ENCODE results near the gene CACNB4.

Gene CACNB4

DNA sequence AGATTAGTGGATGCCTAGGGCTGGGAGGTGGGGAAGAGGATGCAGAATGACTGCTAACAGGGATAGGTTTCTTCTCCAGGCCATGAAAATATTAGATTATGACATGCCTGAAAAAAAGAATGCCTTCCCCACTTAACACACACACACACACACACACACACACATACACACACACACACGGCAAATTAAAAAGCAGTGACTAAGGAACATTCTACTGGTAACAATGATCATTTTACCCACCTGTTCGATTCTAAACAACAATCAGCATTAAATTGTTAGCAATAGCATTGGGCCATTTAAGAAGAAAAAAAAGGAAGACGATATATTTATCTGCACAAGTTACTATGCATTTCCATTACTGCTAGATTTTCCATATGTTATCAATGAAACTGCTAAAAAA is 10.8 kb downstream of the CACNB4 start:
- DNase-seq (ENCODE audit: low read depth): no peak

DNA sequence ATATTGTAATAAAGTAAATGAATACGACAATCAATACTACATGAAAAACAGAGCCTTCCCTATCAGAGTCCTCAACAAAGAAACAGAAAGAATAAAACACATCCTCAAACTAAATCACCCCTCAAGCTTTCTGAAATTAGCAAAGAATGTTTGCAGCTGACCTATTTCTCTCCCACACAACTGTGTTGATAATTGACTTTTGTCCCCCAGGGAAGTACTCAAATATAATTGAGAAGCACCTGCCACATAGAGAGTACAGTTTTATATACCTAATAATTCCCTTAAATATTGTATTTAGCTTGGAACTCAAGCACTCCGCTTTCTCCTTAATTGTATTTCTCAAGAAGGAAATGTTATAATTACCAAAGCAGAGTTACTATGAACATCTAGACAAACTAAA is 12.6 kb downstream of the CACNB4 start:
- no peak for DNase-seq (ENCODE audit: low read depth)

DNA sequence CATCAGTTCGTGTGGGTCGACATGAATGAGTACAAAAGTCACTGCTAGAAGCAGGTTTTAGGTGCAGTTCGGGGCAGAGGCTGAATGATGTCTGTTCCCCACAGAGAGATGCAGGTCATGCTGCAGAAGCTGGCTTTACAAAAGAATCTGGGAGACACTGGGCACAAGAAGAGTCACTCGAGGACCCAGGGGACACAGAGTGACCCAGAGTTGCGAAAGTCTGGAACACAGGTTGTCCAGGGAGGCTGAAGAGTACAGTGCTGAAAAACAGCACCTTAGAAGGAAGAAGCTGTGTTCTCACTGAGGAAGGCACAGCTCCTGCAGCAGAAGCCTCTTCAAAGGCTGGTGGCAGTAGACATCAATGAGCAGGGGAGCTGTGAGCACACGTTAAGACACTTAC is 14.8 kb downstream of the CACNB4 start:
- DNase-seq (ENCODE audit: low read depth): no peak

DNA sequence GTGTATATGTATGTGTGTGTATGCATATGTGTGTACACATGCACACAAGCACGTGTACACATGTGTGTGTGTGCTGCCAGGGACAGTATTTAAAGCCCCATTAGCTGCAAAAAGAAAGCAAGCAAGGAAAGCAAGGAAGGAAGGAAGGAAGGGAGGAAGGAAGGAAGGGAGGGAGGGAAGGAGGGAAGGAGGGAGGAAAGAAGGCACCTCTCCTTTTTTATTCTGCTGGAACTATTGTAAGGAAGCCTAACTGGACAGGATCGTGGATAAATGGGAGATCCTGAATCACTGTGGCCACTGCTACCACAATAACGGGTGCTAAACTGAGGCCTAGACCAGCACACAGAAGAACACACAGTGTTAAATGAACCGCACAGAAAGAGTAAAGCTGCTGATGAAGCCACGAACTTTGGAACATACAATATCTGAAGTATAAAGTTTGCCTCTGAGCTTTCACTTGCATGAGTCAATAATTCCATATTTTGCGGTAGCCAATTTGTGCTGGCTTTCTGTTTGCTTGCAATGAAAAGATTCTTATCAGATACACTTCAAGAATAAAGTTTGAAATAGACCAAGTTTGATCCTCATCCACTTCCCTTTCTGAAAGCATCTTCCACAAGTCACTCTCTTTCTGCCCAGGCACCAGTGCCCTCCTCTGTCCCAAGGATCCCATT is 15.5 kb downstream of the CACNB4 start:
- no peak for DNase-seq (ENCODE audit: low read depth)

DNA sequence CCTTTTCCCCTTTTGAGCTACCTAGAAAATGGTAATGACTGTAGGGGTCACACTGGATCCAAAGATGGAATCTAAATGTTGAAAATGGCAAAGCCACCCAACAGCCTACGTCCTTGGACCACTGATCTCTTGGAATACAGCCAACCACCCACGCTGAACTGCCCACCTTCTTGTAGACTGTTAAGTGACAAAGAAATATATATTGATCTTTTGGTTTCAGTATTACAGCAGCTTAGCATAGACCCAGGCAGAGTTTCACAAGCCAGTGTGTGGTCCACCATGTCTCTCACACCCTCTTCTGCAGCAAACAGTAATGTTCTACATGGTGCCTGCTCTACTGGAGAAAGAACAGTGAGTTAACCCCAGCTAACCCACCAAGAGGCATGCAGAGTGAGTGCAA is 20.2 kb downstream of the CACNB4 start:
- no peak for DNase-seq (ENCODE audit: low read depth)

DNA sequence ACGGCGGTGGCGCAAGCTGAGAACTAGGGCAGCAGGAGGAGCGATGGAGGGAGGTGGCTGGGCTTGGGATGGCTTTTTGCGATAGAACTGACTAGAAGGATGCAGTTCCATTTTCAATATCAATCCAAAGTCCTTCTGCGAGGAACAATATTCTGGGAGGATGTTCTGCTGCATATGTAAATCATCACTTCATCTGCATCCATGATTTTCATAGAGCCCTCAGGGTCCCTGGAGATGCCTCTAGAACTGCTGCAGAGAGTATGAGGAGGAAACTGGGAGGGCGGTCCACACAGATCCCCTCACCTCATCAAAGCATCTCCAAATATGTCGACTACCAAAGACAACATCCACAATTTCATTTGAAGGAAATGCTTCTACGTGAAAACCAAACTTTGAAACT is 20.8 kb downstream of the CACNB4 start:
- no peak for DNase-seq (ENCODE audit: low read depth)

DNA sequence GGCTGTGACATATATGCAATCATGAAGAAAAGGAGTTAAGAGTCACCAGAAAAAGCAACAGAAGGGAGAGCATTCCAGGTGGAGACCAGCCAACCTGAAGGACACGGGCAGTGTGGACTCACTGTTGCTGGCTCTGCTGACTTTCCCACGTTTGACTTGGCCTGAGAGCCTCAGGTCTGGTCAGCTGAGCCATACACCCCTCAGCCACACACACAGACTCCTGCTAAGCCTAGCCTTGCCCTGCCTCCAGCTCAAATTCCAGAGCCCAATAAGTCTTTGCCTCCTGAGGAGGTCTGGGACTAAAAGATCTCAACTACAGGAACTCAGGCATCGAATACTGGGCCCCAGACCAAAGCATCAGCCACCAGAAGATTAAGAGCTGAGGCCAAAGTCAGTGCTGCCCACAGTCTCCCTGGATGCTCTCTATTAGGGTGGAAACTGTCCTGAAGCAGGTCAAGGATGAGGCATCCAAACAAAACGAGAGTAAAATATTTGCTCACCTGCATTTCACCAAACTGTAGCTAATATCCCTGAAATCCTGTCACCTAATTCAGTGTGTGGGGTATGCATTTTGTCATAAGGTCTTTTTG is 23.3 kb downstream of the CACNB4 start:
- DNase-seq (ENCODE audit: low read depth): no peak

DNA sequence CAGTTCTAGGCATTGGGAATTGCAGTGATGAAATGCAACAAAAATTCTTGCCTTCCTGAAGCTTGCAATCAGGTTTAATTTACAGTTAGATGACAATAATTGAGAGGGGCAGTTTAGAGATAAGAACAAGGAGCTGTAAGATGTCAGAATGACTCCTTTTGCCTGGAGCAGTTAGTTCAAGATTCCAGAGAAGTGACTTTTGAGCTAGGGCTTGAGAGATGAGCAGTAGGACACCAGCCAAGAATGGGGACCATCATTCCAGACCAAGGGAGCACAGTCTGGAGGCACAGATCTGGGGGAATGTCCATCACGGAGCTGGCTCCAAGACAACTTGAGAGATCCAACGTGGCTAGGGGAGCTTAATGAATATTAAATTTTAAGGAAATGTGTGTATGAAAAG is 26.8 kb downstream of the CACNB4 start:
- DNase-seq (ENCODE audit: low read depth): no peak

DNA sequence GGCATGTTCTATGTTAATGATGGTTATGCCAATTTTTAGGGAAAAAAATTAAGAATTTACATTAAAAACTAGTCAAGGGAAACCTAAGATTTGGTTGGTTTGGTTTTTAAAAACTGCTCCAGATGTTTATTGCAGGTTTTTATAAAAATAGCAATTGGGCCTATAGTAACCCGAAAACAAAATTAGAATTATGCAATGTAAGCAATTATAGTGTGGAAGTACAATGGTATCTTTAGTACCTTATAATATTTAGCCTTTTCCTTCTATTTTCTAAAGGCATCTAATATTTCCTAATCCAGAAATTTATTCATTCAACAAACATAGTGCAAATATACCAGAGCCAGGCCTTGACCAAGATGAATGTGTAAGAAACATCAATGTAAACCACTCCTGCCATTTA is 27.3 kb downstream of the CACNB4 start:
- no peak for DNase-seq (ENCODE audit: low read depth)

DNA sequence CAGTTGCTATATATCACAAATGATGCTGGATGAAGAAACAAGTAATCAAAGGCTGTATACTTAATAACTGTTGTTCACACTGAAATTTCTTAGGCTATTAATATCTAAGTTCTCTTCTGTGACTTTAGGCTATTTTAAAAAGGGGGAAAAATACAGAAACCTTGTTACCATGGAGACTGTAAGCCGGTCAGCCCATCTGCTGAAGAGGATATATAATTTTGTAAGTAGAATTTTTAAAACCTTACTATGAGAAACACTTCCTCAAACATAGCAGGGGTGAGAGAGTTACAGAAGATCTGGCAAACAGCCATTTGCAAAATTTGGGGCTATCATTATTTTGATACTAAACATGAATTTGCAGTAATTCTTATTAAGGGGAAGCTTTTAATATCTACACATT is 27.8 kb downstream of the CACNB4 start:
- DNase-seq (ENCODE audit: low read depth): no peak

DNA sequence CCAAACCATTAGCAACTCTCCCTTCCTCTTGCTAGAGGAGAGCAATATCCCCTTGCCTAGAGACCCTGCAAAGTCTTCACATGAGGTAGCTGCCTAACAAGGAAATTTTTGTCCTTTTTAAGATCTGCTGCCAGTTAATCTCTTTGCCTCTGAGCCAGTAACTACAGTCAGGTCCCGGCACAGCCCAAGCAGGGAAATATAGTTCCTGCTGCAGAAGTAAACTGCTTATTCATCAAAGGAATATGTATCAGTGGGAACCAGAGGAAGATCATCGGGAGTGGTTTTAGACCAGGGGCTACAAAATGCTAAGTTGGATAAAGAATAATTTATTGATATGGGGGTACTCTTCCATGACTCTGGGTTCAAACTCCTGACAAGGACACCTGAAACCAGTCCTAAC is 30.6 kb downstream of the CACNB4 start:
- no peak for DNase-seq (ENCODE audit: low read depth)

DNA sequence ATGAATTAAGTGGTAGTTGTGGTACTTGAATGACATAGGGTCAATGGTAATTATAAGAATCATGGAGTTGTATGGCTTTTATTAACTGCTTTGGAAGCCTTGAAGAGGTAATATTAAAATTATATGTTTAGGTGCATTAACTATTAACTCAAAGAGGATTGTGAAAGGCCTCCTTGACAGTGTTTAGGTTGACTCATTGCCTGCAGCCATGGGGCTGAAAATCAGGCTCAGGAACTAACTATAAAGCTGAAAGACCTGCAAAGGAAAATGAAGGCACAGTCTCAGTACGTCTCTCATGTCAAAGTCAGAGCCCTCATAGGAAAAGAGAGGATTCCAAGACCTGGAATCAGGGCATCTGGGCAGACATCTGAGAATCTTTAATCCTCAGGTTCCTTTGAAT is 31.0 kb downstream of the CACNB4 start:
- no peak for DNase-seq (ENCODE audit: low read depth)

DNA sequence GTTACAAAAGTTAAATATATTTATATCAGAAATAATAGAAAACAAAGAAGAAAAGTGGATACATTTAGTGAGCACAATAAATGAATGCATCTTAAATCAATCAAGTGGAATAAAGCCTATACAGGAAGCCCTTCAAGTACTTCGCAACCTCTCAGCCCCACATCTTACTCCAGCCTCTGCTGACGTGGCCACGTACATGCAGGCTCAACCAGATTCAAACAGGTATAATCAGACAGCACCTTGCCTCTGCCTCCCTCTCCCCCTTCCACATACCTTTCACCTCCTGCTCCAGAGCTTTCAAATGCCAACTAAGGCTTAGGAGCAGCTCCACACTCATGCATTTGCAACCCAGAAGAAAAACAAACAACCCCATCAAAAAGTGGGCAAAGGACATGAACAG is 32.9 kb downstream of the CACNB4 start:
- no peak for DNase-seq (ENCODE audit: low read depth)

DNA sequence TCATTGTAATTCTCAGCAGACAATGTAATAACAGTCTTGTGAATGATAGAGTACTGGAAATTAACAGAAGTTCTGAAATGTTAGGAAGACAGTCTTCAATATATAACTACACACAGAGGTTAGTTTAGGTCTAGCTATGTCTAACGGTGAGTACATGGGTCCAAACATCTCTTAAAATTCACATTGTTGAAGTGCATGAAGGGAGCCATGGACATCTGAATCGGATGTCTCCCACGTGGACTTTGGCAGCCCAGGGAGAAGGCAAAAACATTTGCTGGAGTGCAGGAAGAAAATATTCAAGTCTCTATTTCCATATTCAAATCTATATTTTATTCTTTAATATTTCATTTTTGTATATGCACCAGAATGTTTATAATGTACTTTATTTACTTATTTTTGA is 34.8 kb downstream of the CACNB4 start:
- DNase-seq (ENCODE audit: low read depth): no peak

DNA sequence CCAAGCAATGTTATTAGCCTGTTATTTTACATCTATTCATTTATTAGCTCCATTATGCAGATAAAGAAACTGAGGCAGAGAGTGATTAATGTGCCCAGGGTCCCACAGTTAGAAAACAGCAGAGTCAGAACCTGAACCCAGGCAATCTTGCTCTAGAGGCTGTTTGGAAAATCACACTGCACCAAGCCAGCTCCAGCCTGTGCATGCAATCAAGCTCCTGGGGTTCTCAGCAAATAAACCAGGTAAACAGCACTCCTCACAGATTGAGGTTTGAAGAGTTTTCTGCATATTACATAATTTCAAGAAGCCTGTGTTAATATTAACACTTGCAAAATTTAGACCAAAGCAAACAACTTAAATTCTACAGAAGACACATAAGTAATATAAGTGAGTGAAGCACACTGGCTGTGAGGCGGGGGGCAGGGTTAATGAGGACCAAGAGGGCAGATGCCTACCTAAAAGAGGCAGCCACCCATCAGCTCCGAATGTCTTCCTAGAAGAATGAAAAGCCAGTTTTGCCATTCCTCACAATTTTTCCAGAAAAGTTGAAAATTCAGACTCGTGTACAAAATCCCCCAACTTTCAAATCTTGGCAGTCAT is 35.4 kb downstream of the CACNB4 start:
- no peak for DNase-seq (ENCODE audit: low read depth)

DNA sequence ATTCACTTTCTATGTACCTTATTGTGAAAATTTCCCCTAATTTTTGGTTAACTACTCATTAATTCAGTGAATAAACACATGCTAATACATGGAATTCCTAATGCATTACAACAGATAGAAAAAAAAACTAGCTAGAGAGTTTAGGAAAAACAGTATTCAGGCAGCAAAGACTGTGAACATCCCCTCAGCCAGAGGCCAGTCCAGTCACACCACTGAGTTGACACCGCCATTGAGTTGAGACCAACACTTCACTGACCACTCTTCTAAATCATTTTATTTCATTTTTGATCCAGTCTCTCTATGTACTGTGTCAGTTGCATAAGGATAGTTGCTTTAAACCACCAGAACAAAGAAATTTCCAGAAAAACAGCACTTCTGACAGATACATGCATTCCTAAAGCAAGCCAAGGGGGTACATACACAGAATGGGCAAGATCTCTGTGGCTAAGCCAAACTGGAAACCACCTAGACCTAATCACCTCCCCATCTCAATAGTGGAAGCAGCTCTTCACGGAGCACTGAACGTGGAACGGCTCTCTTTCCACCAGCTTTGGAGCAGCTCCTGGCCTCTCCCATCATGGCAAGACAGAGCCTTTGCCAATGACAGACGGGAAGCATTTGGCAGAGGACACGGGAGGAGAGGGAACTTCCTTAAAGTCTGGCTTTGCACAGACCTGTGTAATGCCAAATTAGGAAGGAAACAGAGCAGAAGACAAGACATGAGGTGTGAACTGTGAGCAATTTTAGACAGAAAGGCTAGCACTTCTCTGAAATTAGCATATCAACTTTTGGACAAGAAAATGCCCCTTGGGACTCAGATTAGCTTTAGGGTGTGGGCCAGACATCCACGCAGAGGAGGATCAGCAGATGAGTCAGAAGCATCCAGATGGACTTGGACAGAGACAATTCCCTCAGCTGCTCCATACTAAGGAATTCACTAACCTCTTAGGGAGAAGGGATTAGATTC is 36.4 kb downstream of the CACNB4 start:
- peak; percentile 52 for DNase-seq (ENCODE audit: low read depth)

DNA sequence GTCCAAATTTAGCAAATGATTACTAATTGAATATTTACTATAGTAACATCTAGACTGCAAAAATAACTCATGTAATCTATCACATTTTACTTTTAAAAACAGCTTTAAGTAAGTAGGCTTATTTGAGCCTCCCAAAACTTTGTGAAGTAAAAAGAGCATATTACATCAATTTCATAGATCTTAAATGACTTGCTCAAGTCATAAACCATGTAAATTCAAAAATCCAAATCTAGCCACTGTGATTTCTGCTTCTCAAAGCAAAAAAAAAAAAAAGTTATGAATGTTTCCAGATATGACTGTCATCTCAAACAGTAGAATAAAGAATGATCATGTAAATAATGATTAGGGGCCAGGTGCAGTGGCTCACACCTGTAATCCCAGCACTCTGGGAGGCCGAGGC is 37.5 kb downstream of the CACNB4 start:
- DNase-seq (ENCODE audit: low read depth): no peak

DNA sequence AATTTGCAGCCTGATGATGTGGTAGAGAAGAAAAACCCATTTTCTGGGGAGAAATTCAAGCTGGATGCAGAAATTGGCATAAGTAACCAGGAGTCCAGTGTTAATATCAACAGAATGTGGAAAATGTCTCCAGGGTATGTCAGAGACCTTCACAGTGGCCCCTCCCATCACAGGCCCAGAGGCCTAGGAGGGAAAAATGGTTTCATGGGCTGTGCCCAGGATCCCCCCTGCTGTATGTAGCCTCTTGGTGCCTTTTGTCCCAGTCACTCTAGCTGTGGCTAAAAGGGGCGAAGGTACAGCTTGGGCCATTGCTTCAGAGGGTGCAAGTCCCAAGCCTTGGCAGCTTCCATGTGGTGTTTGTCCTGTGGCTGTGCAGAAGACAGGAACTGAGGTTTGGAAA is 40.2 kb downstream of the CACNB4 start:
- no peak for DNase-seq (ENCODE audit: low read depth)

DNA sequence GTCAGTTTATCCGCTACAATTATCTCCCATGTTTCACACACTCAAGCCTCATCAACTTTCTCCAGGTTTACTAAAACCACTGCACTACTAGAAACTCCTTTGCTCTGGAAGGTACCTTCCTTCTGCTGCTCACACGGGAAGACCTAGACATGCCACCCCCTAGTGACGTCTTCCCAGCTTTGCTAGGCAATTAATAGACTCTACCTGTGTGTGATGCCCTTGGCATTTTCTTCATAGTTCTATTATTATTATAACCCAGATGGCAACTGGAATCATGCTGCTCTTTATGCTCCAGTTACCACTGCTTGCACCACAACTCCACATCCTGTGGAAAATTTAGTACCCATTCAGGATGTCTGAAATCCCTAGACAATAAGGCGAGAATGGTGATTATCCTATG is 42.4 kb downstream of the CACNB4 start:
- DNase-seq (ENCODE audit: low read depth): no peak

DNA sequence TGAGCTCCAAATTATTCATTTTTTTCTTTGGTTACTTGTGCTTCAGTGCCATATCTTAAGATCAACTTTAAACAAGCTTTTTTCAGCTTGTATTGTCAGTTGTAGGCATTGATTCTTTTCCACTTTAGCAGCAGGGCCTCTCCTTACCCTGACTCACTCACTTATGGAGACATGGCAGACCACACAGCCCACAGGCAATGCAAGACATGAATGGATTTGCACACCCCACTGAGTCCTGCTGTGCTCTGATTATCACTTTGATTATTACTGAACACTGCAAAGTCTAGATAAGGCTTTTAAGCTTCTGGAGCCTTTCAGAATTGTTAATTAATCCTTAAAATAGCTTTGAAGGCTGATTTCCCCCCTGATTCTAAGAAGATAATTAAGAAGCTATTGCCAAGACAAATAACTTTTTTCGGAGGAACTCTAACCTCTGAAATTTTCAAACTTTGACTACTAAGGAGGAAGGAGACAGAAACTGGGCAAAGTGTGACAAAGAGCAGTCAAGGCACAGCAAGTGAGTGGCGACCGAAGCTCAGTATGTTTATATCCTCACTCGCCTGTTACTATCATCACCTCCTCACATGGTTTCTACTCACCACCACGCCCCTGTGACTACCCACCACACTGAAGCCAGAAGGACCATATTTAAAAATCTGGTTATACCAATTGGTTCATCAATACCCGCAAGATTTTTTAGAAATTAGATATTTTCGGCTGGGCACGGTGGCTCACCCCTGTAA is 43.3 kb downstream of the CACNB4 start:
- no peak for DNase-seq (ENCODE audit: low read depth)

DNA sequence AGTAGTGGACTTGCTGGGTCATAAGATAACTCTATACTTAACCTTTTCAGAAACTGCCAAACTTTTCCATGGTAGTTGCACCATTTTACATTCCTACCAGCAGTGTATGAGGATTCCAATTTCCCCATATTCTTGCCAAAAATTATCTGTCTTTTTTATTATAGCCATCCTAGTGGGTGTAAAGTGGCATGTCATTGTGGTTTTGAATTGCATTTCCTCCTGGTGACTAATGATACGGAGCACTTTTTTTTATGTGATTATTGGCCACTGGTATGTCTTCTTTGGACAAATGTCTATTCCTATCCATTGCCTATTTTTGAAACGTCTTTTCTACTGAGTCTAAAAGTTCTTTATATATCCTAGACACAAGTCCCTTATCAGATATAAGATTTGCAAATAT is 44.3 kb downstream of the CACNB4 start:
- DNase-seq (ENCODE audit: low read depth): peak; percentile 64

DNA sequence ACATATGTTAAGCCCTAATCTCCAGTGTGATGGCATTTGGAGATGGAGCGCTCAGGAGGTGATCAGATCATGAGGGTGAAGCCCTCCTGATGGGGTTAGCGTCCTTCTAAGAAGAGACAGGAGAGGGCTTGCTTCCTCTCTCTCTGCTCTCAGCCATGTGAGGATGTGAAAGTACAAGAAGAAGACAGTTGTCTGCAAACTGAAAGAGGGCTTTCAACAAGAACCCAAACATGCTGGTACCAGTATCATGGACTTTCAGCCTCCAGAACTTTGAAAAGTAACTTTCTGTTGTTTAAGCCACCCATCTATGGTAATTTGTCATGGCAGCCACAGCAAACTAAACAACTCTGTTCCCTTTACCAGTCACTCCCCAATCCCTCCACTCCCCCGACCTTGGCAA is 47.4 kb downstream of the CACNB4 start:
- DNase-seq (ENCODE audit: low read depth): no peak
